Calu3 (cell line): Measurements from ENCODE around the gene TMC1. TPM values are rescaled to one million over a fixed set of nuclear protein-coding genes. Genes with fewer than 3 reads are reported as not detected.

ENCODE experiments used
- BruUV-seq: library from RNA; stranded (reverse); fragments of 400-500 nt; replicated peaks from 2 replicates; lab custom pipeline; 2021; lab: Mats Ljungman, UMichigan
- CTCF ChIA-PET: fragments of 300-600 bp; sonication (Branson Sonifier 250); formaldehyde crosslinking; loops from one replicate; lab custom pipeline; 2022; ENCODE audit warnings: antibody characterized with exemption; lab: Charles Lee
- DNase-seq: peaks from one replicate; pipeline ENCODE4 v3.0.0; 2022
- H3K27ac Mint-ChIP-seq: one replicate; pipeline ENCODE4 v1.8.0; 2022; ENCODE audit warnings: mixed read lengths; ENCODE audit not compliant: unreplicated experiment
- H3K27me3 Mint-ChIP-seq: one replicate; pipeline ENCODE4 v1.8.0; 2022; ENCODE audit warnings: mixed read lengths; ENCODE audit not compliant: unreplicated experiment
- H3K36me3 Mint-ChIP-seq: one replicate; pipeline ENCODE4 v1.8.0; 2022; ENCODE audit warnings: mild to moderate bottlenecking, moderate library complexity, mixed read lengths; ENCODE audit not compliant: insufficient read depth, unreplicated experiment
- H3K4me1 Mint-ChIP-seq: one replicate; pipeline ENCODE4 v1.8.0; 2022; ENCODE audit warnings: mild to moderate bottlenecking, low read depth, mixed read lengths; ENCODE audit not compliant: unreplicated experiment
- H3K4me3 Mint-ChIP-seq: one replicate; pipeline ENCODE4 v1.8.0; 2022; ENCODE audit warnings: mild to moderate bottlenecking, low read depth, moderate library complexity, mixed read lengths; ENCODE audit not compliant: unreplicated experiment
- H3K9me3 Mint-ChIP-seq: one replicate; pipeline ENCODE4 v1.8.0; 2022; ENCODE audit warnings: low read depth, mixed read lengths; ENCODE audit not compliant: unreplicated experiment
- CTCF ChIP-seq: fragments of 200-600 bp; IDR thresholded peaks from one replicate; pipeline ENCODE4 v1.8.0; 2022; ENCODE audit warnings: antibody characterized with exemption; ENCODE audit not compliant: unreplicated experiment
- intact Hi-C: fragments of 100-400 bp; cut with micrococcal nuclease; formaldehyde crosslinking; loops from one replicate; pipeline ENCODE4 v1.10.0; 2022; ENCODE audit not compliant: unreplicated experiment
- total RNA-seq: library from RNA; stranded (reverse); gene quantifications from 2 replicates; pipeline ENCODE4 v1.2.3, GENCODE V29; 2022

The TMC1 gene
- total RNA-seq, 1 experiment from 2014 or later, result not detected

- no peaks in the 10 kb centered on the region for H3K27me3 Mint-ChIP-seq
- no peak overlapping the region for H3K4me3 Mint-ChIP-seq
- TF ChIP-seq CTCF, result no peak
- H3K36me3 Mint-ChIP-seq, result no peaks in the 10 kb centered on the region
- peak; percentile 6 for DNase-seq
- H3K27ac Mint-ChIP-seq, result no peak overlapping the region
- BruUV-seq, result no TSS peak
- CTCF ChIA-PET, result no interaction called here
- peaks cover 9% of the 10 kb centered on the region for H3K9me3 Mint-ChIP-seq
- intact Hi-C loops, result loop anchor here (10.0 kb wide), 1 partner anchor 120 kb away; no protein-coding TSS in a partner anchor
- H3K4me1 Mint-ChIP-seq, result peaks cover 10% of the 10 kb centered on the region
Observed at GRCh38 chr9:72635197-72635596, 113.8 kb downstream of the TMC1 start.

- Mint-ChIP-seq H3K4me3 (no peak overlapping the region), H3K9me3 (peaks cover 8% of the 10 kb centered on the region), H3K27me3 (no peaks in the 10 kb centered on the region), H3K4me1 (peaks cover 10% of the 10 kb centered on the region), H3K36me3 (no peaks in the 10 kb centered on the region), H3K27ac (no peak overlapping the region)
- no TSS peak for BruUV-seq
- intact Hi-C loops, result loop anchor here (10.0 kb wide), 1 partner anchor 118 kb away; no protein-coding TSS in a partner anchor
- no peak for TF ChIP-seq CTCF
- CTCF ChIA-PET, result no interaction called here
- DNase-seq, result no peak
Observed at GRCh38 chr9:72636621-72637020, 115.2 kb downstream of the TMC1 start.

- DNase-seq, result no peak
- Mint-ChIP-seq H3K4me3 (no peak overlapping the region), H3K27me3 (no peaks in the 10 kb centered on the region), H3K36me3 (no peaks in the 10 kb centered on the region), H3K4me1 (peaks cover under 1% of the 10 kb centered on the region), H3K27ac (no peak overlapping the region), H3K9me3 (no peaks in the 10 kb centered on the region)
- TF ChIP-seq CTCF, result no peak
- intact Hi-C loops, result no loop called here
- CTCF ChIA-PET, result no interaction called here
- no TSS peak for BruUV-seq
Observed at GRCh38 chr9:72643651-72644050, 122.2 kb downstream of the TMC1 start.

- CTCF ChIA-PET, result interaction anchor here (0.5 to 0.9 kb wide), 2 partner anchors 15 to 815 kb away, joined by 3 read pairs; no protein-coding TSS in a partner anchor
- no TSS peak for BruUV-seq
- Mint-ChIP-seq H3K4me3 (no peak overlapping the region), H3K27ac (no peak overlapping the region), H3K9me3 (no peaks in the 10 kb centered on the region), H3K36me3 (no peaks in the 10 kb centered on the region), H3K27me3 (no peaks in the 10 kb centered on the region), H3K4me1 (no peaks in the 10 kb centered on the region)
- no peak for DNase-seq
- TF ChIP-seq CTCF, result no peak
- intact Hi-C loops, result no loop called here
Observed at GRCh38 chr9:72646061-72646460, 124.7 kb downstream of the TMC1 start.
